K562 (cell line): Measurements from ENCODE around the gene SLC2A4. TPM values are rescaled to one million over a fixed set of nuclear protein-coding genes. Genes with fewer than 3 reads are reported as not detected.

Source experiments
- ARID4B ChIP-seq: sonication (generic); formaldehyde crosslinking; IDR thresholded peaks from 2 replicates; pipeline ENCODE4 v1.8.0; 2022; ENCODE audit warnings: mild to moderate bottlenecking, missing genetic modification reagents
- DPF2 ChIP-seq: fragments of 450-650 bp; IDR thresholded peaks from 2 replicates; pipeline ENCODE4 v1.6.1; 2016
- ILK ChIP-seq: fragments of 450-650 bp; IDR thresholded peaks from 2 replicates; pipeline ENCODE4 v1.6.1; 2016; ENCODE audit warnings: missing genetic modification characterization, low read depth, mild to moderate bottlenecking, missing compliant biosample characterization, moderate library complexity, borderline replicate concordance
- KAT7 ChIP-seq: sonication (generic); formaldehyde crosslinking; IDR thresholded peaks from 2 replicates; pipeline ENCODE4 v1.8.0; 2022; ENCODE audit warnings: missing genetic modification reagents, mild to moderate bottlenecking, borderline replicate concordance
- L3MBTL2 ChIP-seq: fragments of 450-650 bp; IDR thresholded peaks from 2 replicates; pipeline ENCODE4 v1.6.1; 2016; ENCODE audit warnings: mild to moderate bottlenecking, moderate library complexity
- MEIS2 ChIP-seq: fragments of 450-650 bp; IDR thresholded peaks from 2 replicates; pipeline ENCODE4 v1.6.1; 2014; ENCODE audit warnings: mild to moderate bottlenecking; ENCODE audit not compliant: partially characterized antibody
- NONO ChIP-seq, 2 experiments: fragments of 200-400 bp in 1 of 2; fragments of 450-650 bp in 1 of 2; formaldehyde crosslinking in 1 of 2; IDR thresholded peaks; 2 replicates each; pipeline ENCODE4 v1.6.1; 2017; ENCODE audit warnings: low read depth in 2 of 2, mild to moderate bottlenecking in 2 of 2, moderate library complexity in 2 of 2, low read length in 1 of 2
- RBBP5 ChIP-seq: fragments of 200-600 bp; sonication (generic); IDR thresholded peaks from 2 replicates; pipeline ENCODE4 v1.6.1; 2012; ENCODE audit warnings: borderline replicate concordance, mild to moderate bottlenecking, low read length, control low read depth, inconsistent platforms; ENCODE audit not compliant: insufficient read depth, poor library complexity, severe bottlenecking
- SMAD3 ChIP-seq: fragments of 450-650 bp; formaldehyde crosslinking; conservative IDR thresholded peaks from 2 replicates; pipeline ENCODE4 v1.4.0; 2020; ENCODE audit warnings: mild to moderate bottlenecking
- STAT5A ChIP-seq: IDR thresholded peaks from 2 replicates; pipeline ENCODE4 v1.6.1; 2012; ENCODE audit warnings: low read length, inconsistent platforms, borderline replicate concordance
- XRCC3 ChIP-seq: fragments of 450-650 bp; IDR thresholded peaks from 2 replicates; pipeline ENCODE4 v1.6.1; 2017; ENCODE audit warnings: mild to moderate bottlenecking, moderate library complexity
- ZNF668 ChIP-seq: fragments of 250-450 bp; sonication (Bioruptor Pico); IDR thresholded peaks from 2 replicates; pipeline ENCODE4 v1.8.0; 2022; ENCODE audit warnings: mild to moderate bottlenecking, inconsistent platforms
- ZNF79 ChIP-seq: fragments of 250-450 bp; sonication (Bioruptor Pico); IDR thresholded peaks from 2 replicates; pipeline ENCODE4 v1.4.0; 2020; ENCODE audit warnings: low read depth, mild to moderate bottlenecking, moderate library complexity
- polyA plus RNA-seq, 8 experiments: library from polyadenylated mRNA; depleted of rRNA in 4 of 8; stranded (reverse) in 5 of 8; unstranded in 3 of 8; fragments of >200 nt; fragmentation: Nextera tagmentation in 2 of 8; fragmentation: Illumina TruSeq in 1 of 8; extraction: Ambion mirVana in 2 of 8; extraction: Trizol in 1 of 8; gene quantifications; 2 replicates each; pipeline versions ENCODE4 v1.2.1 to v1.2.3, GENCODE V29; 2011 to 2014; ENCODE audit warnings: inconsistent platforms in 1 of 8, missing spikeins in 1 of 8
- total RNA-seq, 7 experiments: library from RNA; depleted of rRNA in 6 of 7; stranded (reverse); fragments of >200 nt in 6 of 7; fragmentation: Illumina TruSeq in 2 of 7; extraction: Trizol in 2 of 7; gene quantifications; 2 replicates each; pipeline versions ENCODE4 v1.2.1 to v1.2.3, GENCODE V29; 2011 to 2021; ENCODE audit warnings: low replicate concordance in 1 of 7

The SLC2A4 gene
- total and polyA plus RNA-seq, 9 of the 15 experiments (the other 6 are each of a cell fraction or from before 2014, with no cell fraction given): 0.74 to 3.5 (median 1.6) TPM

- TF ChIP-seq ARID4B (peak; percentile 42; the same call in 1 of the 2 replicates), ILK (tag) (no peak), SMAD3 (CRISPR knock-in tag) (no peak), ZNF668 (no peak), XRCC3 (no peak), NONO (IDR thresholded peaks at IDR 0.05; ENCODE audit: low read depth in 2 of 2, low read length in 1 of 2) (no peak), MEIS2 (peak; percentile 41), DPF2 (no peak), RBBP5 (peak; percentile 1), L3MBTL2 (no peak; the same call in 1 of the 2 replicates), ZNF79 (CRISPR knock-in tag) (no peak), KAT7 (CRISPR knock-in tag) (0 out of 2 replicates have a peak, but pooled peaks have one; percentile 67), STAT5A (no peak)
Observed at GRCh38 chr17:7329997-7330637, 48.6 kb downstream of the SLC2A4 start (continued).
